Medulla oblongata (tissue), 1 donor: ENCODE results near the gene FIZ1.

ENCODE experiments used
- DNase-seq: peaks from one replicate; pipeline ENCODE4 v3.0.0-alpha.2; 2015; ENCODE audit errors: extremely low spot score

Gene FIZ1

GRCh38 chr19:55613930-55614710, 14.8 kb upstream of the FIZ1 start:
- no peak for DNase-seq

GRCh38 chr19:55613396-55613795, 14.1 kb upstream of the FIZ1 start:
- no peak for DNase-seq

DNA sequence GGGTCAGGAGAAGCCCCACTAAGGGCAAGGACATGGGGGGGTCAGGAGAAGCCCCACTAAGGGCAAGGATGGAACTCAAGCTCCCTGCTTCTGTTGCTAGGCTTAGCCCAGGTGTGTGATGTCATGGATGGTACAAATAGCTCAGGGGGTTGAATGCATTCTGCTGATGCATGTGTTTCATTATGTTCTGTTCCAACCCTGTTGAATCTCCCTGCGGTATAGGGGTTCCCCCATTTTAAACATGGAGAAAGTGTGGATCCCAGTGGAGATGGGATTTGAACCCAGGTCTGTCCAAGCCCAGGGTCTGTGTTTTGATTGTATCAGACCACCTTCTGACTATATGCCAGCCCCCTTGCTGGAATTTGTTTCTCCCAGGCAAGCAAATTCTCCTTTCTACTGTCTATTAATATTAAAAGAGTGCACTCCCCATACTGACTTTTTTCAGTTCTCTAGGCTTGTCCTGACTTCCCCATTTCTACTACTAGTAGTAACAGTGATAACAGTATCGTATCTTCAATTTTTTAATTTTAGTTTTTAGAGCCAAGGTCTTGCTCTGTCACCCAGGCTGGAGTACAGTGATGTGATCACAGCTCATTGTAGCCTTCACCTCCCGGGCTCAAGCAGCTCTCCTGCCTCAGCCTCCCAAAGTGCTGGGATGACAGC, 12.8 kb upstream of the FIZ1 start:
- no peak for DNase-seq

GRCh38 chr19:55611300-55611982, 12.1 kb upstream of the FIZ1 start:
- no peak for DNase-seq

DNA sequence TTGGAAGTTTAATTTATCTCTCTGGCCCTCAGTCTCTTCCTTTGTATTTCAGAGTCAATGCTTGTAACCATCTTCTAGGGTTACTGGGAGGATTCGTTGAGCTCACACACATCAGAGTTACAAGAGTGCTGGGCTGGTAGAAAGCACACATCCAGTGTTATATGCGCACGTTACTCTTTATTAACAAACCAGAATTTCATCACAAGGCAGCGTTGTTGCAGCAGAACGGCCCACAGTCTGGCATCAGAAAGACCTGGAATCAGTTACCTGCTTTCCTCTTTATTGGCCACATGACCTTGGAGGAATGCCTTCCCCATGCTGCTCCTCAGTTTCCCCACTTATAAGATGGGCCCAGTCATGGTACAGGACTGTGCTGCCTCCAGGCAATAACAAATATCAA, 10.0 kb upstream of the FIZ1 start:
- DNase-seq: no peak

GRCh38 chr19:55606817-55607216, 7.5 kb upstream of the FIZ1 start:
- DNase-seq: no peak

DNA sequence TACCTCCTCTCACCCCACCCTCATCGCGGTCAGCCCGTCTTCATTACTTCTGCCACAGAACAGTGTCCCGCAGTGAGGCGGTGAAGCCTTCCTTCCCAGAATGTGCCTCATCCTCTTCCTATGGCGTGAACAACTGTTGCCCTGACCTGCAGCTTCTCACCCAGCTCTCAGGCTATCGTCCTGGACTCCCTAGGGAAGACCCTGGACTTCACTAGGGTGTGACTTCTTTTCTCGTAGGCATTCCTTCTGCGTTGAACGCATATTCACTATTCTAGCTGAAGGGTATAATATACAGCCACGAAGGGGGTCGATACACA, 7.1 kb upstream of the FIZ1 start:
- DNase-seq: no peak

DNA sequence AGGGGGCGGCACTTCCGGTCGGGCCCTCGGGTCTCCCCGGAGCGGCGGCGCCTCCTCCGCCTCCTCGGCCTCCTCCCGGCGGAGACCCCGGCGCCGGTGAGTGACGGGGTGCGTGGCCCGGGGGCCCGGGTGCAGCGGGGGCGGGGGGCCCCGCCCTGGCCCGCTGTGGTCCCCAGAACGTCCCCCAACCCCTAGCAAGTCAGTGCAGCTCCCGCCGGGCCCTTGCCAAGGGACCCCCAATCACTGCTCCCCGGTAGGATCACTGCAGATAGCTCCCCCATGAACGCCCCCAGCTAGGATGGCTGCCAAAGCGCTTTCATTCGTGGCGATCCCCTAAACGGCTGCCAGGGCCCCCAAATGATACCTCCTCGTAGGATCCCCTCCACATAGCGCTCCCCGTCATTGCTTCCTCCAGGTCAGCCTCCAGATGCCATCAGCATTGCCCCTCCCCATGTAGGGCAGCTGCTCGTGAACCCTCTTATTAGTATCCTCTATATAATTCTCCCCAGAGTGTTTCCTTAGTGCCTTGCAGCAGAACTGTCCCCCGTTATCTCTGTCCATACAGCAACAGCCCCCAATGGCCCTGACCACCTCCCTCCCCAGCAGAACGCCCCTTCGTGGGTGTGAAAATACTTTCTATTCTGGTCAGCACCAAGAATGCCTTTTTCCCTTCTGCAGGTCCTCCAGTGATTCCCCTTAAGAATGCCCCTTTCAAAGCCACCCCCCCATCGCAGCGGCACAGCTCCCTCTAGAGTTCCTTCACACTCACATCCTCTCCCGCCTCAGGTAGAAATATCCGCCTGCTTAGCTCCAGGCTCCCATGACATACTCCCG, 6.5 kb upstream of the FIZ1 start, which contains the start of gene ZNF865:
Gene ZNF865 (plus strand): TSS at position 11 of the 834 bp plus-strand sequence. CDS start 7,972 bp downstream, outside the sequence.
- DNase-seq: peak; percentile 83

- peak; percentile 95 for DNase-seq
Measured at GRCh38 chr19:55605207-55605636, 5.9 kb upstream of the FIZ1 start.

- no peak for DNase-seq
Measured at GRCh38 chr19:55603581-55604292, 4.4 kb upstream of the FIZ1 start.

- DNase-seq: no peak
Measured at GRCh38 chr19:55603115-55603514, 3.8 kb upstream of the FIZ1 start.

DNA sequence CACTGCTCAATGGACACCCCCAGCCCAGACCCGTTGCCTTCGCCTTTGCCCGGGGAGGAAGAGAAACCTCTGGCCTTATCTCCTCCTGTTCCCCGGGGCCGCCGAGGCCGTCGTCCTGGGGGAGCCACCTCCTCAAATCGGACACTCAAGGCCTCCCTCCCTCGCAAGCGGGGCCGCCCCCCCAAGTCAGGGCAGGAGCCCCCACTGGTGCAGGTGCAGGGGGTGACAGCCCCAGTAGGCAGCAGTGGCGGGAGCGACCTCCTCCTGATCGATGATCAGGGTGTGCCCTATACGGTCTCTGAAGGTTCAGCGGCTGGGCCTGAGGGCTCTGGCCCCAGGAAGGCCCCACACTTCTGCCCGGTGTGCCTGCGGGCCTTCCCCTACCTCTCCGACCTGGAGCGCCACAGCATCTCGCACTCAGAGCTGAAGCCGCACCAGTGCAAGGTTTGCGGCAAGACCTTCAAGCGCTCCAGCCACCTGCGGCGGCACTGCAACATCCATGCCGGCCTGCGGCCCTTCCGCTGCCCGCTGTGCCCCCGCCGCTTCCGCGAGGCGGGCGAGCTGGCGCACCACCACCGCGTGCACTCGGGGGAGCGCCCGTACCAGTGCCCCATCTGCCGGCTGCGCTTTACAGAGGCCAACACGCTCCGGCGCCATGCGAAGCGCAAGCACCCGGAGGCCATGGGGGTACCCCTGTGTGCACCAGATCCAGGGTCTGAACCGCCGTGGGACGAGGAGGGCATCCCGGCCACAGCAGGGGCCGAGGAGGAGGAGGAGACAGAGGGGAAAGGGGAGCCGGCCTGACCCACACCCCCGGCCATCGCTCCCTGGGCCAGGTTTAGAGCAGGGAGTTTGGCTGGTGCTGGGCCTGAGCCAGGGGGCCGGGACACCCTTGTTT, 3.0 kb upstream of the FIZ1 start:
- DNase-seq: no peak

- peak; percentile 37 for DNase-seq
Measured at GRCh38 chr19:55601084-55601483, 1.8 kb upstream of the FIZ1 start.

GRCh38 chr19:55600662-55601028, 1.3 kb upstream of the FIZ1 start:
- no peak for DNase-seq

DNA sequence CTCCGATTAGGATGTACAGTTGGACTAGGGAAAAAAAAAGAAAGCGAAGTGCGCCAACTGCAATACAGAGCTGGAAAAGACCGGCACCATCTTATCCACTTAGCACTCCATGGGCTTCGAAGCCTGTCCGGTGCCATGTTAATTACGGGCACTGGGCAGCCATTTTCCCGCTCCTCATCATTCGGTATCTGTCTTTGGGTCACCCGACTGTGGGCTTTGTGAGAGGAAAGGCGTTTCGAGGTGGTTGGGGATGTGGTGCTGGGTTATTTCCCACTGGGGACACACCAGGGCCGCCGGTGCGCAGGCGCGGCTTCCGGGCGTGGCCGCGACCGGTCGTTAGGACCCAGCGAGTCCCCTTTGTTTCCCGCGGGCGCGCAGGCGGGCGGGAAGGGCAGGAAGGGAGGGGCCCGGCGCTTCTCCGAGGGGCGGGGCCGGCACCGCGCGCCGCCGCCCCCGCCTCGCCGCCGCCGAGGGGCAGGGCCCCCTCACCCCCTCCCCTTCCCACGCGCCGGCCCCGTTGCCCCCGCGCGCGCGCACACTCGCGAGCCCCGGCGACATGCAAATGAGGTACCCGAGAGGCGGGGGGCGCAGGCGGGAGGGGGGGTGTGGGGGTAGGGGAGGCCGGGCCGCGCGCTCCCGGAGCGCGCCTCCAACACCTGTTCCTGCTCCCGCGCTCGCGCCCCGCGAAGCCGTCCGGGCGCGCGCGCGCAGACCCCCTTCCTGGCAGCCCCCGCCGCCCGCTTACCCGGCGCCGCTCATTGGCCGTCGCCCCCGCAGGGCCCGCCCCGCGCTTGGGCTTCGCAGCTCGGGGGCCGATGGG, 735 bp upstream of the FIZ1 start, which contains the start of gene ZNF524:
Gene ZNF524 (plus strand): TSS at position 447 of the 820 bp plus-strand sequence. CDS start 1,825 bp downstream, outside the sequence.
- peak; percentile 96 for DNase-seq

- DNase-seq: peak; percentile 95
Measured at GRCh38 chr19:55598719-55599467, 424 bp downstream of the FIZ1 start.

- DNase-seq: no peak
Measured at GRCh38 chr19:55598034-55598433, 1.3 kb downstream of the FIZ1 start.

GRCh38 chr19:55597501-55597921, 1.8 kb downstream of the FIZ1 start:
- no peak for DNase-seq
